H9 (cell line): ENCODE results near the gene KRT40. TPM values are rescaled to one million over a fixed set of nuclear protein-coding genes. Genes with fewer than 3 reads are reported as not detected.

ENCODE experiments used
- DNase-seq: peaks from one replicate; pipeline ENCODE4 v3.0.0-alpha.2; 2017
- H2AFZ ChIP-seq: one replicate; pipeline ENCODE4 v1.6.1; 2013; ENCODE audit warnings: mild to moderate bottlenecking, low read length, control low read depth, moderate library complexity
- H2AK5ac ChIP-seq: 2 replicates; pipeline ENCODE4 v1.6.1; 2013; ENCODE audit warnings: low read length, control low read depth, mixed read lengths; ENCODE audit not compliant: insufficient read length
- H2BK120ac ChIP-seq: one replicate; pipeline ENCODE4 v1.6.1; 2013; ENCODE audit warnings: low read depth, mild to moderate bottlenecking, low read length, control low read depth, inconsistent platforms; ENCODE audit not compliant: poor library complexity, severe bottlenecking
- H2BK12ac ChIP-seq: 2 replicates; pipeline ENCODE4 v1.6.1; 2013; ENCODE audit warnings: low read length, control low read depth, mixed read lengths, low read depth; ENCODE audit not compliant: insufficient read length
- H2BK15ac ChIP-seq: 2 replicates; pipeline ENCODE4 v1.6.1; 2013; ENCODE audit warnings: low read depth, low read length, control low read depth
- H2BK20ac ChIP-seq: one replicate; pipeline ENCODE4 v1.6.1; 2013; ENCODE audit warnings: low read depth, mild to moderate bottlenecking, low read length, control low read depth, inconsistent platforms; ENCODE audit not compliant: poor library complexity, severe bottlenecking
- H2BK5ac ChIP-seq: 2 replicates; pipeline ENCODE4 v1.6.1; 2013; ENCODE audit warnings: low read length, control low read depth, mixed read lengths; ENCODE audit not compliant: insufficient read length
- H3K14ac ChIP-seq: 2 replicates; pipeline ENCODE4 v1.6.1; 2013; ENCODE audit warnings: low read length, control low read depth; ENCODE audit not compliant: insufficient read depth
- H3K18ac ChIP-seq: 2 replicates; pipeline ENCODE4 v1.6.1; 2013; ENCODE audit warnings: low read depth, mild to moderate bottlenecking, mixed read lengths, low read length, control low read depth; ENCODE audit not compliant: insufficient read length
- H3K23ac ChIP-seq: 2 replicates; pipeline ENCODE4 v1.6.1; 2013; ENCODE audit warnings: low read length, control low read depth, mixed read lengths, low read depth; ENCODE audit not compliant: insufficient read length
- H3K23me2 ChIP-seq: 2 replicates; pipeline ENCODE4 v1.6.1; 2013; ENCODE audit warnings: low read depth, mild to moderate bottlenecking, mixed read lengths, low read length, control low read depth; ENCODE audit not compliant: insufficient read length, poor library complexity, severe bottlenecking
- H3K27ac ChIP-seq: 2 replicates; pipeline ENCODE4 v1.5.1; 2013; ENCODE audit warnings: low read length, control low read depth, mixed read lengths, low read depth; ENCODE audit not compliant: insufficient read length
- H3K27me3 ChIP-seq: 2 replicates; pipeline ENCODE4 v1.6.1; 2013; ENCODE audit warnings: low read length, control low read depth, inconsistent platforms; ENCODE audit not compliant: insufficient read depth
- H3K4ac ChIP-seq: 2 replicates; pipeline ENCODE4 v1.6.1; 2013; ENCODE audit warnings: low read depth, mild to moderate bottlenecking, control low read depth, inconsistent platforms, low read length, moderate library complexity
- H3K4me1 ChIP-seq: 2 replicates; pipeline ENCODE4 v1.6.1; 2013; ENCODE audit warnings: low read length, control low read depth, inconsistent platforms; ENCODE audit not compliant: insufficient read depth
- H3K4me2 ChIP-seq: 2 replicates; pipeline ENCODE4 v1.6.1; 2013; ENCODE audit warnings: low read length, control low read depth, mixed read lengths; ENCODE audit not compliant: insufficient read length, insufficient read depth
- H3K56ac ChIP-seq: 2 replicates; pipeline ENCODE4 v1.6.1; 2013; ENCODE audit warnings: low read depth, mild to moderate bottlenecking, mixed read lengths, low read length, control low read depth; ENCODE audit not compliant: insufficient read length
- H3K79me1 ChIP-seq: 2 replicates; pipeline ENCODE4 v1.6.1; 2013; ENCODE audit warnings: low read depth, mild to moderate bottlenecking, moderate library complexity, low read length, control low read depth, inconsistent platforms; ENCODE audit not compliant: insufficient read depth, poor library complexity, severe bottlenecking
- H3K79me2 ChIP-seq: 2 replicates; pipeline ENCODE4 v1.6.1; 2013; ENCODE audit warnings: low read length, control low read depth, inconsistent platforms; ENCODE audit not compliant: insufficient read depth
- H3K9ac ChIP-seq: 2 replicates; pipeline ENCODE4 v1.6.1; 2013; ENCODE audit warnings: low read length, control low read depth, mixed read lengths; ENCODE audit not compliant: insufficient read length; ENCODE audit errors: extremely low read depth
- H3K9me3 ChIP-seq: one replicate; pipeline ENCODE4 v1.6.1; 2013; ENCODE audit warnings: low read depth, low read length, inconsistent platforms; ENCODE audit not compliant: control insufficient read depth
- H3T11ph ChIP-seq: one replicate; pipeline ENCODE4 v1.6.1; 2013; ENCODE audit warnings: mild to moderate bottlenecking, low read length, control low read depth, inconsistent platforms
- H4K20me1 ChIP-seq: one replicate; pipeline ENCODE4 v1.6.1; 2013; ENCODE audit not compliant: control insufficient read depth, insufficient read length, insufficient read depth
- H4K5ac ChIP-seq: 2 replicates; pipeline ENCODE4 v1.6.1; 2013; ENCODE audit warnings: low read depth, mild to moderate bottlenecking, mixed read lengths, low read length, control low read depth; ENCODE audit not compliant: insufficient read length
- H4K8ac ChIP-seq: replicated peaks from 2 replicates; pipeline ENCODE4 v1.6.1; 2013; ENCODE audit warnings: low read length, control low read depth, mixed read lengths, low read depth; ENCODE audit not compliant: insufficient read length
- H4K91ac ChIP-seq: 2 replicates; pipeline ENCODE4 v1.6.1; 2013; ENCODE audit warnings: low read depth, mild to moderate bottlenecking, moderate library complexity, mixed read lengths, low read length, control low read depth; ENCODE audit not compliant: insufficient read length
- H3K27ac Mint-ChIP-seq, 3 experiments: 2 replicates in 2 of 3; 3 replicates in 1 of 3; pipeline ENCODE4 v1.8.0; 2020 to 2021; ENCODE audit warnings: mixed read lengths in 3 of 3, mild to moderate bottlenecking in 1 of 3, moderate library complexity in 1 of 3
- H3K27me3 Mint-ChIP-seq: 2 replicates; pipeline ENCODE4 v1.8.0; 2021; ENCODE audit warnings: low read depth, mild to moderate bottlenecking, moderate library complexity, mixed read lengths
- H3K36me3 Mint-ChIP-seq, 3 experiments: 2 replicates in 2 of 3; 3 replicates in 1 of 3; pipeline ENCODE4 v1.8.0; 2020 to 2021; ENCODE audit warnings: low read depth in 3 of 3, mixed read lengths in 3 of 3; ENCODE audit not compliant: insufficient read depth in 1 of 3
- H3K4me1 Mint-ChIP-seq, 2 experiments: 2 replicates each; pipeline ENCODE4 v1.8.0; 2020; ENCODE audit warnings: mixed read lengths in 2 of 2
- H3K4me3 Mint-ChIP-seq, 2 experiments: 2 replicates in 1 of 2; 3 replicates in 1 of 2; pipeline ENCODE4 v1.8.0; 2020 to 2021; ENCODE audit warnings: mild to moderate bottlenecking in 2 of 2, mixed read lengths in 2 of 2, moderate library complexity in 1 of 2
- H3K9me3 Mint-ChIP-seq, 2 experiments: 2 replicates in 1 of 2; 3 replicates in 1 of 2; pipeline ENCODE4 v1.8.0; 2020; ENCODE audit warnings: mild to moderate bottlenecking in 2 of 2, mixed read lengths in 2 of 2, moderate library complexity in 1 of 2
- CTCF ChIP-seq: fragments of 200-600 bp; sonication (generic); conservative IDR thresholded peaks from 3 replicates; pipeline ENCODE4 v1.8.0; 2021; ENCODE audit warnings: antibody characterized with exemption, mild to moderate bottlenecking
- WGBS: extraction: QIAGEN DNeasy Blood & Tissue Kit; methylation state at CpG from one replicate; pipeline ENCODE4 v1.1.7; 2013; ENCODE audit warnings: missing lambda C conversion rate, low lambda C conversion rate, mixed read lengths; ENCODE audit not compliant: insufficient read length; ENCODE audit errors: extremely low coverage; 5-methylcytosine and 5-hydroxymethylcytosine counted together
- total RNA-seq: library from RNA; stranded (reverse); gene quantifications from 2 replicates; pipeline ENCODE4 v1.2.1, GENCODE V29; 2021

Gene KRT40
- total RNA-seq, 1 experiment from 2014 or later = not detected

- Histone ChIP-seq H3K23ac (no peak overlapping the region), H2BK120ac (no peak overlapping the region), H3K9me3 (no peaks in the 10 kb centered on the region), H2BK15ac (no peak overlapping the region), H3K79me1 (no peaks in the 10 kb centered on the region), H3K56ac (no peak overlapping the region), H3K4ac (no peak overlapping the region), H3K4me2 (no peak overlapping the region), H3K9ac (no peak overlapping the region), H4K8ac (no peak overlapping the region), H3K79me2 (no peaks in the 10 kb centered on the region), H3K14ac (no peak overlapping the region), H3T11ph (no peak overlapping the region), H4K91ac (no peak overlapping the region), H2AK5ac (no peak overlapping the region), H3K27me3 (no peaks in the 10 kb centered on the region), H4K20me1 (no peaks in the 10 kb centered on the region), H2BK5ac (no peak overlapping the region), H3K27ac (no peak overlapping the region), H2BK12ac (no peak overlapping the region), H3K4me1 (peaks cover 9% of the 10 kb centered on the region; the same call in 1 of the 2 replicates), H3K18ac (no peak overlapping the region), H2BK20ac (no peak overlapping the region), H2AFZ (no peak overlapping the region), H3K23me2 (no peaks in the 10 kb centered on the region), H4K5ac (no peak overlapping the region)
- H3K9me3 Mint-ChIP-seq = no peaks in the 10 kb centered on the region
- DNase-seq = no peak
- no peaks in the 10 kb centered on the region for H3K36me3 Mint-ChIP-seq
- H3K4me3 Mint-ChIP-seq = no peak overlapping the region
- no peaks in the 10 kb centered on the region; the same call in 1 of the 2 replicates for H3K27me3 Mint-ChIP-seq
- TF ChIP-seq CTCF = no peak
- H3K4me1 Mint-ChIP-seq = peaks cover 27 to 32% of the 10 kb centered on the region in 2 experiments
- H3K27ac Mint-ChIP-seq = no peak overlapping the region; a peak in 1 of 7 replicates
- no CpG with 5 or more reads among the region's 8 CpGs for WGBS
These were observed 27.5 kb downstream of the KRT40 start for GRCh38 chr17:40956401-40957254.
